Nucleus accumbens (tissue), 56 donors: Measurements from ENCODE around the gene PLEKHA3.
"Not testable (repeated sequence)": the region's sequence is repeated elsewhere in the genome, so short reads cannot be mapped to it uniquely, and the experiment has no call there.

ENCODE experiments used
- DNase-seq, 56 donors: peaks; one replicate each; lab custom pipeline; 2025; lab: John Stamatoyannopoulos, UW

The PLEKHA3 gene

DNA sequence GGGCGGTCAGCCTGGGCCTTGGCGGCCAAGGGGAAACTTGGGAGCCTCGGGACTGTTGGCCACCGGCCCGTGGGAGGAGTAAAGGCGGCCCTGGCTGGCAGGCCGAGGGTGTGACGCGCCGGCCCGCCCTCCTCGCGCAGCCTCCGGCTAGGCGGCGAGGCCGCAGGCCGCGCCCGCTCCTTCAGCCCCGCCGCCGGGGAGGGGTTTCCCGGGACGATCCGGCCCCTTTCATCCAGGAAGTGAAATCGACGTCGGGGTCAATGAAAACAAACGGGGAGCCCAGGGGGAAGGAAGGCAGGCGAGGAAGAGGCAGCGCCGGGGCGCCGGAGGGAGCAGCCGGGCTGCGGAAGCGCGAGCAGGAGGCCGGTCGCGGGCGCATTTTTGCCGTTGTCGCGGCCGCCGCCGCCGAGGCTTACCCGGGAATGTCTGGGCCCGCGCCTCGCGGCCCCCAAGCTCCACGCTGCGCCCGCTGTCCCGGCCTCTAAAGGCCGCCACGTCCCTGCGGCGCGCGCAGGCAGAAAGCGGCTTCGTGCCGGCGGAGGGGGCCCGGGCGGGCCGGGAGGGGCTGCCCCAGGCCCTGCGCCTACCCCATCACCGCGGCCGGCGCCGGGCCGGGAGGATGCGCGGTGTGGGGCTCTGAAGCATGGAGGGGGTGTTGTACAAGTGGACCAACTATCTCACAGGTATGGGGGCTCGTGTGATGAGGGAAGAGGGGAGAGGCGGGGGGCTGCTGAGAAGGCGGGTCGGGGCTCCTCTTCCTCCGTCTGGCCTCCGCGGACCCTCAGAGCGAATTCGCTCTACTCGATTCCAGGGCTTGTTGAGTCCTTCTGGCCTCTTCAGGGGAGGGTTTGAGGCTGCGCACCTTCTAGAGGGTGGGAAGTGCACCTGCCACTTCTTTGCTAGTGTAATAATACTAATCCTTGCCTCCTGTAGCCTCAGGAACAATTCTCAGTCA is at the start of gene PLEKHA3:
Gene PLEKHA3 (plus strand): TSS at position 231 of the 955 bp plus-strand sequence. CDS start 413 bp downstream, at position 644.
- DNase-seq = peak in 55 of 56 donors; percentile 59 to 97 (median 89)

DNA sequence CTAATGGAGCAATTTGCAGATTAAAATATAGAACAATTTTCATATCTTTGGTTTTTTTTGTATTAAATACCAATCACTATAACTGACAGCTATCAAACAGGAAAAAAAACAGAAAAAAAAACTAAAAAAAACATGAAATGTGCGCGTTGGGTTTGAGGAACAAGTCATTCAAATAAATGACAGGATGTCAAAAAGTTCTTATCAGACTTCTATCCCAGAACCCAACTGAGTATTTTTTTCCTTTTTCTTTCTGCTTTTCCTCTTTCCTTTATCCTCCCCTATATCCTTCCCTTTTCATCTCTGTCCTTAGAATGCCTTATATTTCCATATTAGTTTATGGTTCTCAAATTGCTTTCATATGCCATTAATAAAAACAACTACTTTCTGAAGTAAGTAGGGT is 43.6 kb upstream of the PLEKHA3 start:
- DNase-seq = no peak

DNA sequence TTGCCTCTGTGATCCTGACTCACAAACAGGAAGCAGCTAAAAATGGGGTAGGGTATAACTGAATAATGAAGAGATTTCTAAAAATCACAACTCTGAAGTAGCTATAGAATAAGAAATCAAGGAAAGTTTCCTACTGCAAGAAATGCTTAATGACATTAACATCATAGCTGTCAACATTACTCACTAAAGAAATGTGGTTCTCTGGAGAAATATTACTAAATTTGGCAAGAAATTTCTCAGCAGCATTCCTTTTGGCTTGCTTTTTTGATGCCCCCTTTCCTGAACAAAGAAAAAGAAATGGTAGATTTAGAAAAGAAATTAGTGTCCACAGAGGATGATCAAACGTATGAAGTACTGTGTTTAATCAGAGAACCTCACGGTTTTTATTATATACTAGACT is 38.8 kb upstream of the PLEKHA3 start:
- no peak for DNase-seq

DNA sequence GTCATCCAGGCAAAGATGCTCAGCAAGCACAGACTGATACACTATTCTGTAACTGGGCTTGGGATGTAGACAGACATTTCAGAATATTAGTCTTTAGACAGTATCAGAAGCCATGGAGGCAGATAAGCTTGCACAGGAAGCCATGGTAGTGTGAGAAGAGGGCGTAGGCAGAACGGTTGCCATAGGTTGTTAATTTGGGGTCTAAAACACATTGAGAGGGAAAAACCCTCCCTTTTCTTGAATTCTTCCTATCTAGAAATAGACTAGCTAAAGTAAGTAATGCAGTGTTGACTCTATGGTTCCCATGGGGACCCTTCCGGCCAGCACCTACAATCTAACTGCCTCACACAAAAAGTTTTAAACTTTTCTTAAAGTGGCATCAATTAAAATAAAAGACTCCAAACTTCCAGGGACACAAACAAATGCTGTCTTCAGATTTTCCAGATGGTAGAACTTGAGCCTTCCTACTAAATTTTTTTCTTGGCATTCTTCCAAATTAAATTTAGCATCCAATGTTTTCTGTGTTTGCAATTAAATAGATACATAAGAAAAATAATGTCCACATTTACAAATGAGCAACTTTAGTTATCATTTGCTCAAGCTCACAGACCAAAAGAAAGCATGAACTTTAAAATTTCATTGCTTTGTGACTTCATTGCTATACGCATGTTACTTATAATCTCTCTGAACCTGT is 31.1 kb upstream of the PLEKHA3 start:
- DNase-seq = no peak

DNA sequence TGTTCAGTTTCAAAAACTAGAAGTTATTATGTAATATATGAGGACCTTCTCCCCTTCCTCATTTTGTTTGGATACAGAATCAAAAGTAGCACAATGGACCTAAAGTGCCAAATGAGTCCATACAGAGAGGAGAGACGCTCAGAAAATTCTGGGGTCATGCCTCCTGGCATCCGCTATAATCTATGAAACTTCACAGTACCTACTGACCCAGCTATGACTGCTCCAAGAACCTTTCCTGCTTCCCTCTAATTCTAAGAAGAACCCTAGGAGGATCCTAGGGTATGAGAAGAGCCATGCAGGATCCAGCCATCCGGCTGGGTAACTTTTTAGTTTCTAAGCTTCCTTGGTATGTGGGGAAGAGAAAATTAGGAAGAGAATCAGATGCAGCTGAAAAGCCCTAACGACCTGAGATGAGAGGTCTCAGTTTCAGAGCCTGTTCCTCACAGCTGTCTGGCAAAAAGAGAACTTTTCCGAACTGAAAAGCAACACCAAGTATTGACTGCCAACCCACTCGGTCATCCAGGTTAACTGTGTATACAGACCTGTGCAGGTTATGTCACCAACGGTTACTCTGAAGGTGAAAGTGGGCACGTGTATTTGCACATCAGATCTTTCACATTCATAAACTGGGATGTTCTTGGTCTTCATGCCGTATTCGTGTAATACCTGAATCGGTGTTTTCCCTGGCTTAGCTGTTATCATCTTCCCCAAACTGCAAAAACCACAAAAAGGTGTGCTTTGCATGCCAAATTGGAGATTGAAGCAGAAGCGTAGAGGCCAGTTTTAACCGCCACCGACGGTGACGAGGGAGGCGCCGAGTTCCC is 30.3 kb upstream of the PLEKHA3 start:
- DNase-seq = peak in 1 of 56 donors; percentile 30

DNA sequence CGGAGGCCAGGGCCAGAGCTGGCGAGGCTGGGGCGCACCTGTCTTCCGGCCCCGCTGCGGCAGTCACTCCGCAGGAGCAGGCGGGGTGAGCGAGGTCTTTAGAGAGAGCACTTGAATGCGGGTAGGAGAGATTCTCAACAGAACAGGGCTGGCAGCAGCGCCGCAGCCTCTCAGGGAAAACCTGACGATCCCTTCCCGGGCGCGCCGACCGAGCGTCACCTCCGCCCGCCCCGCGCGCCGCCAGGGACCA is 29.8 kb upstream of the PLEKHA3 start:
- peak in 6 of 56 donors; percentile 52 to 80 (median 64) for DNase-seq

DNA sequence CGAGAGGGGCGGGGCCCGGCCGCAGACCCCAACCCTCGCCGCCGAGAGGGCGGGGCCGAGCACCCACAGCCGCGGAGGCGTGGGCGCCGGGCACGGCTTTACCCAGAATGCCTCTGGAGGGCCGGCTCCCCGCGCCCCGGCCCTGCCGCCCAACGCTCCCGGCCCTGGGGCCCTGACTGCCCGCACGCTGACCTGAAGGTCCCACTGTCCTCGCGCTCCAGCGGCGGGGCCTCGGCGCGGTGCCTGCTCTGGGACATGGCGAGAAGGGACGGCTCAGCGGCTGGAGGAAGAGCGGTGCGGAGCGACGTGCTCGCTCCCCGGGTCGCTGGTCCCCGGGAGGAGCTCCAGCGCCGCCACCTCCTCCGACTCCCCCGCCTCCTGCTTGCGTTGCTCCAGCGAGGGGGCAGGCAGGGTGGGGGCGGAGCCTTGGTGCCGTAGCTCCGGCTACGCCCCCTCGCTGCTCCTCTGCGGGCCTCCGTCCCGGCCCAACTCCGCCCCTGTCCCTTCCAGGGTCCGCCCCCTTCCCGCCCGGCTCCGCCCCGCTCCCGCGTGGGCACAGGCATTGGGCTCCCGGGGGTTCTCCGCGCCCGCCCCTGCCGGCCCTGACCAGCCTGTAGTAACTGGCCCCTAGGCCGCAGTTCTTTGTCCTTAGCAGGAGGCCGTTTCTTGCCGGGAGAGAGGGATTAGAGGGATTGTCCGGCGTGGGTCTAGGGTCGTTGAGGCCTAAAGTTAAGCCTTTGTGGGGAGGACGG is 29.3 kb upstream of the PLEKHA3 start, which contains the start of the genes PJVK and PRKRA:
Gene PJVK (plus strand): TSS at position 605 of the 752 bp plus-strand sequence. CDS start 2,032 bp downstream, outside the sequence.
Gene PRKRA (minus strand): TSS at position 402 of the 752 bp plus-strand sequence. CDS start 145 bp downstream, at position 257.
- peak; percentile 73 to 99 (median 97) for DNase-seq

DNA sequence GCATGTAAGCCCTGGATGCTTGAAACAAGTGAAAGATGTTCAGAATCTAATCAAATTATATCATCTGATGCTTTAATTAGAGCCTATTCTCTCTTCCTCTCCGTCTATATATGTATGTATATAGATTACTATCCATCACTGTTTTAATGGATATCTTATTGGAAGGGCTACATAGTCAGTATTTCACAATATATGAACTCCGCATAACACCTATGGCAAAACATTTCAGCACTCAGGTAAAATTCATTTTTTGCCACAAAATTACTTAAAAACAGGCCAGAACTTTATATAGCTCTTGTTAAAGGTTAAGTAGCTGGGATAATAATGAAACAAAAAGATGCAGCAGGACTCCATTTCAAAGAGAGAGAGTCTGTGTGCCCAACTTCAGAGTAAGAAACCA is 27.9 kb upstream of the PLEKHA3 start:
- DNase-seq = no peak

DNA sequence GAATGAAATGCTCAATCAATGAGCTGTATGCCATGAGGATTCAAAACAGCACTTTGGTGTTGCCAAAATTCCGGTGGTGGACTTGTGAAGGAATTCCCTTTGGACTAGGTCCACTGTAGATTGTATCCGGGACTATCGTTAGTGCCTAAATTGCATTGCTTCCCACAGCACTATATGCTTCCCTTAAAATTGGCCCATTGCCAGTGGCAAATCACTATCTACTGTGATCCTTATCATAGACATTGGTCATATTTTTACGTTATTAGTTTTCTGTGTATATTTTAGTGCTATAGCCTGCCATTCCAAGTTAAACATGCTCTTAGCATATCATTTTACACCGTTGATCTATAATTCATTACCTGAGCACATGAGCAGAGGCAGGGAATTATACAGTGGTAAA is 27.4 kb upstream of the PLEKHA3 start:
- no peak for DNase-seq

DNA sequence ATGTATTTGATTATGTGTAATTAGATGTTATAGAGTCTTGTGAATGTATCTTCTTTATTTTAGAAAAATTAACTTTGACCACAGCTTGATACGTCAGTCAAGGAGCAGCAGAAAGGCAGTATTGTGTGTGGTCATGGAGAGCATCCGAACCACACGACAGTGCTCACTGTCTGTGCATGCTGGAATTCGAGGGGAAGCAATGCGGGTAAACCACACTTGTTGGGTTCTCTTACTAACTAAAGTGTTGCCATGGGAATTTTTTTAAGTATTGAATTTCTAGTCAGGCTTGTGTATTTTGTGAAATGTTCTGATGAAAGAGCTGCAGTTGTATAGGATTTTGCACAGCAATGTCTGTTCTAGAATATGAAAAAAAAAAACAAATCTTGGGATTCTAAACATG is 24.3 kb upstream of the PLEKHA3 start:
- no peak for DNase-seq

DNA sequence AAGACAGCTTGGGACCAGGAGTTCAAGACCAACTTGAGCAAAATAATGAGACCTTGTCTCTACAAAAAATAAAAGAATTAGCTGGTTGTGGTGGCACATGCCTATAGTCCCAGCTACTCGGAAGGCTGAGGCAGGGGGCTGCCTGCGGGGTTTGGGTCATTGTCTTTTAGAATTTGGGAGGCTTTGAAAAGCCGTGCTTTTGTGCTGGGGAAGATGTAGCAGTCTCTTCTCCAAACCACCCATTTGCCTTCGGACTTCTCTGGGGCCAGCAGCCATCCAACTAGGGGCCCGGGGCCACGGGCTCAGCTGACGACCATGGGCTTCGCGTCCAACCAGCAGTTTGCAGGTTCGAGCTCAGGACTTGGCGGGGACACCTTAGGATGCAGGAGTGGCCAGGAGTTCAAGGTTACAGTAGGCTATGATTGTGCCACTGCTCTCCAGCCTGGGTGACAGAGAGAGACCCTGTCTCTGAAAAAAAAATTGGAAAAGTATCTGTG is 22.8 kb upstream of the PLEKHA3 start:
- no peak for DNase-seq

DNA sequence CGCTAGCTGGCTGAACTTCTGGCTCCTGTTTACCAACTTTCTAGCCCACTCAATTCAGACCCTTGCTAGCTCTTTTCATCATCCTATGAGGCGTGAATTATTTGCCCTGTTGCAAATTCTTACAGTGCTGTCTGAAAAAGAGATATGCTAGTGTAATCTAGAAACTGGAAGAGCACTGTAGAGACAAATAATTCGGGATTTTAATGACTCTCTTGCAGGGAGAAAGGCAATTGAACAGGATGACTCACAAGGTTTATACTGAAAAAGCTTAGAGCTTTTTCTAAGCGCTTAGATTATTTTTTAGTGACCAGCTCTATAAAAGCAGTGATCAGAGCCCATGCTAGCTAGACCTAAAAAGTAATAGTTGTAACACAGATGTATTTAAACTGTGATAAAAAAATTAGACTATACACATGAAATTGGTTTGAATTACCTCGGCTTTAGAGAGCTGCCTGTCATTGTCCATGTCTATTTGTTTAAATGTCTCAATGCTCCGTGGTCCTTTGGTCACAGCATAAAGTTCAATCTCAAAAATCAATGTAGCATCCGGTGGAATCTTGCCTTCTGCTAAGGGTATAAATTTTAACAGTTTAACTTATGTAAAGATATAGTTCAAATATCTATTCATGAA is 10.9 kb upstream of the PLEKHA3 start:
- DNase-seq = no peak

DNA sequence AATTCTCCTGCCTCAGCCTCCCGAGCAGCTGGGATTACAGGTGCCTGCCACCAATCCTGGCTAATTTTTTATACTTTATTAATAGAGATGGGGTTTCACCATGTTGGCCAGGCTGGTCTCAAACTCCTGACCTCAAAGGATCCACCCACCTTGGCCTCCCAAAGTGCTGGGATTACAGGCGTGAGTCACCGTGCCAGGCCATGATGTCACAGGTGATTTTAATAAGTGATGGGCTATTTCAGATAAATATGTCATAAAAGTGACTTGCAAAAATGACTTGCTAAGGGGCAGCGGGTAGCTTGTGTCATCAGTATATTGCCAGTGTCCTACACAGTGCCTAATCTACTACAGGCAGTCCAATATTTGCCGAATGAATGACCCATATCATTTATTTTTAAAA is 8.9 kb upstream of the PLEKHA3 start:
- not testable (repeated sequence) for DNase-seq

DNA sequence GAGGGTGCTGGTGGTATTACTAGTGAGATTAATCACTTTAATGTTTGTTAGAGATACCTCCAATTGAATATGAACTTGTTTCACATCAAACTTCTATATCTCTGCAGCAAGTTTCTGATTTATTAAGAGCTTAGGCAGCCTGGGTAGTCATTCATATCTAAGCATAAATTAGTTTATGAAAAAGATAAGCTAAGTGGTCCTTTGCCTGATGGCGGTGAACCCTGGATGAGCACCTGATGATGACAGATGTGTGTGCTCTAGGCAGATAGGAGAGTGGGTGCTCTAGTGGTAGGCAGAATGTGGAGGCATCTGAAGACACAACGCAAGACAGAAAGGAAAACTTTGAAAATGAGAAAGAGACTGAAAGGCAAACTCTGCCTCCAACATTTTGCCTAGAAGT is 6.9 kb upstream of the PLEKHA3 start:
- no peak for DNase-seq

DNA sequence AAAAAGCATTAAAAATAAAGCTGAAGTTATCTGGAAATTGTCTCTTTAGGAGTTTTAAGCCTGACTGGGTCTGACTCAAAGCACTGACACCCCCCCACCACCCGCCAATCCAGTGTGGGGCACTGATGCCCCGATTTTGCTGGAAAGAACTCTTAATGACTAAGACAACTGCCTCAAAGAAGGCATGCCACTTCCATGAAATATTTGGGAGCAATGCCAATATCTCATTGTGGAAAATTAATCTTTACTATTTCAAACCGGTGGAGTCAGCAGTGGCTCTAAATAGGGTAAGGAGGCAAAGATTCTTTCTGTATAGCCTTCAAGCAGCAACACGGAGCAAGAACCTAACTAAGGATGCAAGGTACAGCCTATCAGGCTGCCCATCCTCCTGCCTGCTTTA is 6.3 kb upstream of the PLEKHA3 start:
- DNase-seq = no peak

DNA sequence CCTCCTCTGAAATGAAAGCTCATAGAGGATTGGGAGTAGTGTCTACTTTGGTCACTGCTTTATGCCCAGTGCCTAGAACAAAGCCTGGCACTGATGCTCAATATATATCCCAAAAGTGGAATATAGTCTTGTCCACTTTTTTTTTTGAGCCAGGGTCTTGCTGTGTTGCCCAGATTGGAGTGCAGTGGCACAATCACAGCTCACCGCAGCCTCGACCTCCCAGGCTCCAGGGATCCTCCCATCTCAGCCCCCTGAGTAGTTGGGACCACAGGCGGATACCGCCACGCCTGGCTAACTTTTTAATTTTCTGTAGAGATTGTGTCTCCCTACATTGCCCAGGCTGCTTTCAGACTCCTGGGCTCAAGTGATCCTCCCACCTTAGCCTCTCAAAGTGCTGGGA is 5.7 kb upstream of the PLEKHA3 start:
- DNase-seq = no peak

DNA sequence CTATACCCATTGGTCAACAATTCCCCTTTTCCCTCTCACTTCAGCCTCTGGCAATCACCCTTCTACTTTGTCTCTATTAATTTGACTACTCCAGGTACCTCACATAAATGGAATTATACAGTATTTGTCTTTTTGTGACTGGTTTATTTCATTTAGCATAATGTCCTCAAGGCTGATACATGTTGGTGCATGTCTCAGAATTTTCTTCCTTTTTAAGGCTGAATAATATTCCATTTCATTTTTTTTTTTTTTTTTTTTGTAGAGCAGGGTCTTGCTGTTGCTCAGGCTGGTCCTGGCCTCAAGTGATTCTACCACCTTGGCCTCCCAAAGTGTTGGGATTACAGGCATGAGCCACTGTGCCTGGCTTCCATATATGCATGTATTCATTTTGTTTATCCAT is 3.8 kb upstream of the PLEKHA3 start:
- DNase-seq = no peak

DNA sequence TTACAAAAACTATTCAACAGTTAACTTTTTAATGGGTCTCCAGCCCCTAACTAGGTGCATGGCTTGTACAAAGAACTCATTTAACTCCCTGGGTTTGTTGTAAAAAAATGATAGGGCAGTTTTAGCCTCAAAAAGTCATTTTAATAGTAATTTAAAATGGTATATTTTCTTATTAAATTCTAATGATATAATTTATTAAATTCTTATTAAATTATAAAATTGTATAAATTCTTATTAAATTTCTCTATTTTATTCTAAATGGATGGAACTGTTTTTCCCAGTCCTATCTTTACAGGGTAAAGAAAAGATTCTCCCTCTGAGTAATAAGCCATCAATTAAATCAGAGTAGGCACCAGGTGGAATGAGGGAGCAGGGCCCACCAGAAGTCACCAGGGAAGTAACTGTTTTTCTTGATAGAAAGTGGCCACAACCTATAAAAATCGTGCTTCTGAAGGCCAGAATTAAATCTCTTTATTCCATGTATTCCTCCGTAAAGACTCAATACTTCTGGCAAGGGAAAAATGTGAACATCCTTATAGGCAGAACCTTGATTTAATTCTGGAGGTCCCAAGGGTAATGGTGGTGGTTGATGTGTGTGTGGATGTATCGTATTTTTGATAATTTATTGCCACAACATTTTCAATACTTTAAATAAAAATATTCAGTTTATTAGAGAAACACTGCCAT is 2.7 kb upstream of the PLEKHA3 start:
- DNase-seq = no peak

DNA sequence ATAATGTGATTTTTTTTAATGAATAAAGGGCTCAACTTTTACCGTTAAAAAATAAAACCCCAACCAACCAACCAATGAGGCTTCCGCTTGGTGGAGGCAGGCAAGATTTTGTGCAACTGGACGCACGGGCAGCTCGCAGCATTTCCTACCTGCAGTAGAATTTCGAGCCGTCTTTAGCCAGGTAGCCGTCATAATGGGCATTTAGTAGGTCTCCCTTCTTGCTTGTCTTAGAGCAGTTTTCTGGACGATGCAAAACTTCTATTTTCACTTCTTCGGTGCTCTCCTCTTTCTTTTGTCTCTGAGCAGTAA is 2.2 kb upstream of the PLEKHA3 start:
- DNase-seq = peak in 6 of 56 donors; percentile 7 to 45 (median 26)
